B cell (primary cell): ENCODE measurements around the gene DAB1.

Experiments used
- EZH2 ChIP-seq: IDR thresholded peaks from 2 replicates; pipeline ENCODE4 v1.6.1; 2012; ENCODE audit warnings: borderline replicate concordance, low read depth, mild to moderate bottlenecking, moderate library complexity, low read length; ENCODE audit not compliant: insufficient read depth, poor library complexity, severe bottlenecking
- TF ChIP-seq, protein P1 (sequence below): fragments of 200-600 bp; IDR thresholded peaks from one replicate; pipeline ENCODE4 v1.8.0; 2022; ENCODE audit warnings: antibody characterized with exemption, mild to moderate bottlenecking

DNA sequence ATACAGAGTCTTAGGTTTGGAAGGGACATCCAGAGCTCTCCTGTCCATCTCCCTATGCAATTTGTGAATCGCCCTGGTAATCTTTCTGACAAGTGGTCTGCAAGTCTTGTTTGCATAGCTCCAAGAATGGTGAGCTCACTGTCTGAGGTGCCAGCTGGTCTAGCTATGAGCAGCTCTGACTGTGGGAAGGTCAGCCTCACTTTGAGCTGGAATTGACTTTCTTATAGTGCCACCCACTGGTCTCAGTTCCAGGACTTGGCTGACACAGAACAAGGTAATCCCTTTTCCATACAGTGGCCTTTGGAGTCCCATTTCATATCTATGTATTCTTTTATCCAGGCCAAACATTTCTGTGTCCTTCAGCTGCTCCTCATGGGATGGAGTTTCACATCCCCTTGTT lies 362.5 kb downstream of the DAB1 start:
- TF ChIP-seq, protein P1, sequence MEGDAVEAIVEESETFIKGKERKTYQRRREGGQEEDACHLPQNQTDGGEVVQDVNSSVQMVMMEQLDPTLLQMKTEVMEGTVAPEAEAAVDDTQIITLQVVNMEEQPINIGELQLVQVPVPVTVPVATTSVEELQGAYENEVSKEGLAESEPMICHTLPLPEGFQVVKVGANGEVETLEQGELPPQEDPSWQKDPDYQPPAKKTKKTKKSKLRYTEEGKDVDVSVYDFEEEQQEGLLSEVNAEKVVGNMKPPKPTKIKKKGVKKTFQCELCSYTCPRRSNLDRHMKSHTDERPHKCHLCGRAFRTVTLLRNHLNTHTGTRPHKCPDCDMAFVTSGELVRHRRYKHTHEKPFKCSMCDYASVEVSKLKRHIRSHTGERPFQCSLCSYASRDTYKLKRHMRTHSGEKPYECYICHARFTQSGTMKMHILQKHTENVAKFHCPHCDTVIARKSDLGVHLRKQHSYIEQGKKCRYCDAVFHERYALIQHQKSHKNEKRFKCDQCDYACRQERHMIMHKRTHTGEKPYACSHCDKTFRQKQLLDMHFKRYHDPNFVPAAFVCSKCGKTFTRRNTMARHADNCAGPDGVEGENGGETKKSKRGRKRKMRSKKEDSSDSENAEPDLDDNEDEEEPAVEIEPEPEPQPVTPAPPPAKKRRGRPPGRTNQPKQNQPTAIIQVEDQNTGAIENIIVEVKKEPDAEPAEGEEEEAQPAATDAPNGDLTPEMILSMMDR: no peak
- no peak for TF ChIP-seq EZH2
